Vagina (tissue), 2 donors: Measurements from ENCODE around the gene TOX3.

ENCODE experiments used
- CTCF ChIP-seq, 3 experiments: fragments of 450-650 bp in 2 of 3; fragments of 200-600 bp in 1 of 3; sonication (generic) in 1 of 3; IDR thresholded peaks; one replicate each; pipeline ENCODE4 v1.5.1; 2017 to 2019; ENCODE audit warnings: antibody characterized with exemption in 3 of 3, mild to moderate bottlenecking in 2 of 3, moderate library complexity in 2 of 3
- POLR2A ChIP-seq, 2 donors: fragments of 450-650 bp; IDR thresholded peaks; one replicate each; pipeline ENCODE4 v1.6.1; 2017; ENCODE audit warnings: antibody characterized with exemption in 2 of 2, mild to moderate bottlenecking in 2 of 2, moderate library complexity in 2 of 2
- POLR2AphosphoS5 ChIP-seq, 2 donors: sonication (generic); formaldehyde crosslinking; IDR thresholded peaks; one replicate each; pipeline ENCODE4 v1.9.0; 2017; ENCODE audit warnings: antibody characterized with exemption in 2 of 2, mild to moderate bottlenecking in 2 of 2, low read depth in 1 of 2; ENCODE audit not compliant: insufficient read depth in 1 of 2

GRCh38 chr16:52436339-52437276 lies 110.3 kb downstream of the TOX3 start:
- TF ChIP-seq POLR2AphosphoS5 (IDR thresholded peaks at IDR 0.05; ENCODE audit: insufficient read depth in 1 of 2, low read depth in 1 of 2): no peak
- TF ChIP-seq POLR2A (IDR thresholded peaks at IDR 0.05): no peak
- no peak for TF ChIP-seq CTCF (IDR thresholded peaks at IDR 0.05)
